GM19238 (cell line): ENCODE results near the gene COA7.
"Not testable (repeated sequence)": the region's sequence is repeated elsewhere in the genome, so short reads cannot be mapped to it uniquely, and the experiment has no call there.

Experiments
- DNase-seq: peaks from one replicate; pipeline ENCODE4 v3.0.0; 2011; ENCODE audit warnings: low spot score; ENCODE audit not compliant: insufficient read length

The COA7 gene

DNA sequence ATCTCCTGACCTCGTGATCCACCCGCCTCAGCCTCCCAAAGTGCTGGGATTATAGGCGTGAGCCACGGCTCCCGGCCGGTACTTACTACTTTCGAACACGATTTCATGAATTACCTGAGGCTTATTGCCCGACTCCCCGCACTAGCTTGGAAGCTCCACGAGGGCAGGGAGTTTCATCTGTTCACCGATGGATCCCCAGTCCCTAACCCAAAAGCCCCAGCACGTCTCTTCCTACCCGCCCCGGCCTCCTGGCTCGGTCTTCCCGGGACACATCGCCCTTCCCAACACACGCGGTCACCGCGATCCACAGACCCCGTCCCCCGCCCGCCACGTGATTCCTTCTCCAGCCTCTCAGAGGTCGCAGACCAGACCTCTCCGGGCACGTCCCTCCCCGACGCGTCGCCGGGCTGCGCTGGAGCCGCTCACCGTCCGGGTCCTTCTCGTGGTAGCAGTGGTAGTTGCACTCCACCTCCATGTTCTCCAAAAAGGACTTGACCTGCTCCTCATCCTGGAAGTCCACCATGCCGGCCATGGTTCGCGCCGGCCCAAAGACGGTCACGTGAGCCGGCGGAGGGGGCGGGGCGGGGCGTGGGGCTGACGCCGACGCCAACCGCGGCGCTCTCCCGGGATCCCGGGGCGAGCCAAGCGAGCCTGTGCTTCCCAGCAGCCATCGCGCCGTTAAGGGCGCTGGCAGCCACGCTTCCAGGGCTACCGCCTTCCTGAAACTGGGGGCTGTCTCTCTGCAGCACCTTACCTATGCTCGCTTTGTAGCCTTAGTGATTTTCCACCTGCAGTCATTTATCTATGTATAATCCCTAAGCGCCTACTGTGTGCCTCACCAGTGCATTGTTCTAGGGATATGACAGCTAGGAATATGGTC, at the start of gene COA7:
Gene COA7 (minus strand): TSS at position 553 of the 880 bp plus-strand sequence. CDS start 21 bp downstream, at position 532.
- peak; percentile 50 for DNase-seq

DNA sequence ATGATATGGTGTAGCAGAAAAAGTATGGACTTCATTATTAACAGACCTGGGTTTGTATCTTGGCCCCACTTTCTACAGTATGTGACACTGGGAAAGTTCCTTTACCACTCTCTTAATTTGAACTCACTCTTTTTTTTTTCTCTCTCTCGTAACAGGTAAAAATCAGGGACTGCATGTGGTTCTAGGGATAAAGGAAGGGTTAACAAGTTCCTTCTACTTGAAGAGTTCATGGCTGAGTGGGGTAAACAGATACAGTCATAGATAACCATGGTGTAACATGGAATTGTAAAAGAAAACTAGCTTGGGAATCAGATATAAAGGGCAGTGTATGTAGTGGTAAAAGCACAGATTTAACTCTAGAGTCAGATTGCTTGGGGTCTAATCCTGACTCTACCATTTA, 49.3 kb upstream of the COA7 start:
- no peak for DNase-seq

DNA sequence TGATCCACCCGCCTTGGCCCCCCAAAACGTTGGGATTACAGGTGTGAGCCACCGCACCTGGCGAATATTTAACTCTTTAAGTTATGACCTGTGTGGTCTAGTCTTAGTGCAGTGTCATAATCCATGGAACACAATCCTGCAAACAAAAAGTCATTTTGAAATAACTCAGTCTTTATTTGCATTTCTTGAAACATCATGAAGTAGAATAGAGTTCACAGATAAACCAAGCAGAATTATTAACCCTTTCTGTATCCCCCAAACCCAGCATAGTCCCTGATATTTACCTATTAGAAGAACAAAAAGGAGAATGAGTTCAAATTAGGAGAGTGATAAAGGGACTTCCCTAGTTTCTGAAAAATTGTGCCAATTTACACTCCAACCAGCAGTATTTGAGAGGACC, 48.0 kb upstream of the COA7 start:
- DNase-seq: no peak

DNA sequence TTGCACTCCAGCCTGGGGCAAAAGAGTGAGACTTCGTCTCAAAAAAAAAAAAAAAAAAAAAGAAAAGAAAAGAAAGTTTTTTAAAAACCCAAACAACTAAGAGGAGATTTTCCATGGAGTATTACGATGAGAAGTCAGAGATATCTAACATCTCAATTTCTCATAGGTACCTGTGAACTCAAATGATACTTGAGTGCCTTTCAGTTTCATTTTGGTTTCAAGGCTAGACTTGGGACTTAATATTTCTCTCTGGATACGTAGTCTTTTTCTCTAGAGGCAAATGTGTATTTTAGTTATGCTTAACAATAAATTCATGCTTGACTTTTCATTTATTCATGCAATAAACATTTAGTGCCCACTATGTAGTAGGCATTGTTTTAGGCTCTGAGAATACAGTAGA, 43.1 kb upstream of the COA7 start:
- no peak for DNase-seq

DNA sequence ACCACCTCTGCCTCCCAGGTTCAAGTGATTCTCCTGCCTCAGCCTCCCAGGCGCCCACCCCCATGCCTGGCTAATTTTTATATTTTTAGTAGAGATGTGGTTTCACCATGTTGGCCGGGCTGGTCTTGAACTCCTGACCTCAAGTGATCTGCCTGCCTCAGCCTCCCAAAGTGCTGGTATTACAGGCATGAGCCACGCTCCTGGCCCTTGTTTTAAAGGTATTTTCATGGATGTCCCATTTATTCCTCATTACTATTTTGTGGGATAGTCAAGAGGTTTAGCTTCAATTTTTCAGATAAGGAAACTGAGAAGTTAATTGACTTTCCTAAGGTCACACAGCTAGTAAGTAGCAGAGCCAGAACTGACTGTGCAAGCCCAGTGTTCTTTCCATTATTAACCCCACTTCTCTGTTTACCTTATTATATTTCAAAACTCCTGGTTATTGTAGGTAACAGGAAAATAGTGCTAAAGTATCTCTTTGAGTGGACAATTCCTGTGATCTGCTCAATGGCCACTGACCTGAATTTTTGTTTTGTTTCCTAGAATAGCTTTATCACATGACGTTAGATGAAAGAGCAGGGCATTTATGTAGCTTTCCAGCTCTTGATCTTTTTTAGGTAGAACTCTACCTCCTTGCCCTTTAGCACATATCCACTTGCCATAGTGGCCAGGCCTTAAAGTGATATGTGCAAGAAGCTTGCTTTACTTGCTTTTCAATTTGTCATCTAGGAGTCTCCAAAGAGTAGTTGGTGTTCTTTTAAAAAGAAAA, 41.7 kb upstream of the COA7 start:
- DNase-seq: no peak

DNA sequence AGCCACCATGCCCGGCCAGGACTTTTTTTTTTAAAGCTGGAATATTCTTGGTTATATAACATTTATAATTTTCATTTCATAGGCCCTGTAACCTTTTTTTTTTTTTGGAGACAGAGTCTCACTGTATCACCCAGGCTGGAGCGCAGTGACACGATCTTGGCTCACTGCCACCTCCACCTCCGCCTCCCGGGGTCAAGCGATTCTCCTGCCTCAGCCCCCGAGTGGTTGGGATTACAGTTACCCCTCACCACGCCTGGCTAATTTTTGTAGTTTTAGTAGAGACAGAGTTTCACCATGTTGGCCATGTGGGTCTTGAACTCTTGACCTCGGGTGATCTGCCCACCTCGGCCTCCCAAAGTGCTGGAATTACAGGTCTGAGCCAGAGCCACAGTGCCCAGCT, 40.7 kb upstream of the COA7 start:
- no peak for DNase-seq

DNA sequence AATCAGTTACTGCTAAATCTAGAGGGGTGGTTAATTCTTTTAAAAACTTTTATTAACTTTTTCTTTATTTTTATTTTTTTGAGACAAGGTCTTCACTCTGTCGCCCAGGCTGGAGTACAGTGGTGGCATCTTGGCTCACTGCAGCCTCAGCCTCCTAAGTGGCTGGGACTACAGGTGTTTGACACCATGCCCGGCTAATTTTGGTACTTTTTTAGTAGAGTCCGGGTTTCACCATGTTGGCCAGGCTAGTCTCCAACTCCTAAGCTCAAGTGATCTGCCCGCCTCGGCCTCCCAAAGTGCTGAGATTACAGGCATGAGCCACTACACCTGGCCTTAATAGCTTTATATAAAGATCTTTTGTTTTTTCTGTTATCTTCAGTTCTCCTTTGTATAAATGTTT, 40.0 kb upstream of the COA7 start:
- no peak for DNase-seq

DNA sequence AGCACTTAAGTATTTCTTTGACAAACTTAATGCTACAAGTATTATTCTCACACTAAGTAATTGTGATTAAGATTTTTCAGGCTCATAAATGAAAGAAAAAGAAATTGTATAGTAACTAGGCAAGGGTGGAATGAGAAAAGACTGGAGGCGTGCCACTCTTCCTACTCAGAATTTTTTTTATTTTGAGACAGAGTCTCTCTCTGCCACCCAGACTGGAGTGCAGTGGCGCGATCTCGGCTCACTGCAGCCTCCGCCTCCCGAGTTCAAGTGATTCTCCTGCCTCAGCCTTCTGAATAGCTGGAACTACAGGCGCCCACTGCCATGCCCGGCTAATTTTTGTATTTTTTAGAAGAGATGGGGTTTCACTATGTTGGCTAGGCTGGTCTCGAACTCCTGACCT, 37.2 kb upstream of the COA7 start:
- DNase-seq: not testable (repeated sequence)

DNA sequence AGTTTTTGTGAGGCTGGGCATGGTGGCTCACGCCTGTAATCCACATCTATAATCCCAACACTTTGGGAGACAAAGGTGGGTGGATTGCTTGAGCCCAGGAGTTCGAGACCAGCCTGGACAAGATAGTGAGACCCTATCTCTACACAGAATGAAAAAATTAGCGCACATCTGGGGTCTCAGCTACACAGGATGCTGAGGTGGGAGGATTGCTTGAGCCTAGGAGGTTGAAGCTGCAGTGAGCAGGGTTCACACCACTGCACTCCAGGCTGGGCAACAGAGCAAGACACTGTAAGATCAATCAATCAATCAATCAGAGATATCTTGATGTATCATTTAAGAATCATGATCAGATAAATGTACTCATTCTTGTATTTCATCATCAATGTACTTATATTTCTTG, 35.2 kb upstream of the COA7 start:
- DNase-seq: no peak

DNA sequence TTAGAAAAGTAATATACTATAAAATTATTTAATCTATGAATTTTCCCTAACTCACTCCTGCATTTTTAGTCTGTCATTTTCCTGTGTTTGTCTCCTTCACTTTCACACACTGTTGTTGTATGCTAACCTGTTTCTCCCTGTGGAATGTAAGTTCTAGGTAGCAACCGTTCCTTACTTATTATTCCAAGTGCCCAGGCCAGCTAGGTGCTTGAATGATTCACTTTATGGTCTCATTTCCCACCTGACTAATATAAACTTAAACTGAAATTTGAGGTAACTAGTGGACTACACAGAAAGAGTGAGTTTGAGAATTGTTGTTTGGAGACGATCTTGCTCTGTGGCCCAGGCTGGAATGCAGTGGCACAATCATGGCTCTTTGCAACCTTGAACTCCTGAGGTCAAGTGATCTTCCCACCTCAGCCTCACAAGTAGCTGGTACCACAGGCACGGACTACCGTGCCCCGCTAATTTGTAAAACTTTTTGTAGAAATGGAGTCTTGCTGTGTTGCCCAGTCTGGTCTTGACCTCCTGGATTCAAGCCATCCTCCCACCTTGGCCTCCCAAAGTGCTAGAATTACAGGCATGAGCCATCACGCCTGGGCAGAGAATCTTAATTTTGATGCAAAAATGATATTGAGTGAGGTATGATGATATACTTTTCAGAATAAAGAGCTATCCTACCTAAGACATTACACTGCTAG, 30.0 kb upstream of the COA7 start:
- no peak for DNase-seq

DNA sequence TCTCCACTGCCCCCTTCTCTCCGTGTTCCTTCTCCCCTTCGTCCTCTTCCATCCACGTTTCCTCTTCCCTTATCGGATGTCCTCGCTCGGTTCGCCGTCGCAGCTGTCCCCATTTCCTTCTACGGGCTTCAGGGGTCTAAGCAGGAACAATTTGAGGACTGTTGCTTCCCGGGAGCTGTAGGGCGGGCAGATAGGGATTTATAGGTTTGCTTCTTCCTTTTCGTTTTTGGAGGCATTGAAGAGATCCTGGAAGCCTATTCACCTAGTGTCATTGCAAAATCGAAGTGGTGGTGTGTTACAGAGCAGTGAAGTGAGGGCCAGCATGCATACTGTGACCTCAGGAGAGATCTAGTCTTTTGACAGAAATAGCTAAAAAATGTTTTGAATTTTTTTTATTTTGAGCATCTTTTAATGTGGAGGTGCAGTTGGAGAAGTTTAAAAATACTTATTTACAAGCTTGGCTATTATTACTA, 29.0 kb upstream of the COA7 start:
- DNase-seq: no peak

DNA sequence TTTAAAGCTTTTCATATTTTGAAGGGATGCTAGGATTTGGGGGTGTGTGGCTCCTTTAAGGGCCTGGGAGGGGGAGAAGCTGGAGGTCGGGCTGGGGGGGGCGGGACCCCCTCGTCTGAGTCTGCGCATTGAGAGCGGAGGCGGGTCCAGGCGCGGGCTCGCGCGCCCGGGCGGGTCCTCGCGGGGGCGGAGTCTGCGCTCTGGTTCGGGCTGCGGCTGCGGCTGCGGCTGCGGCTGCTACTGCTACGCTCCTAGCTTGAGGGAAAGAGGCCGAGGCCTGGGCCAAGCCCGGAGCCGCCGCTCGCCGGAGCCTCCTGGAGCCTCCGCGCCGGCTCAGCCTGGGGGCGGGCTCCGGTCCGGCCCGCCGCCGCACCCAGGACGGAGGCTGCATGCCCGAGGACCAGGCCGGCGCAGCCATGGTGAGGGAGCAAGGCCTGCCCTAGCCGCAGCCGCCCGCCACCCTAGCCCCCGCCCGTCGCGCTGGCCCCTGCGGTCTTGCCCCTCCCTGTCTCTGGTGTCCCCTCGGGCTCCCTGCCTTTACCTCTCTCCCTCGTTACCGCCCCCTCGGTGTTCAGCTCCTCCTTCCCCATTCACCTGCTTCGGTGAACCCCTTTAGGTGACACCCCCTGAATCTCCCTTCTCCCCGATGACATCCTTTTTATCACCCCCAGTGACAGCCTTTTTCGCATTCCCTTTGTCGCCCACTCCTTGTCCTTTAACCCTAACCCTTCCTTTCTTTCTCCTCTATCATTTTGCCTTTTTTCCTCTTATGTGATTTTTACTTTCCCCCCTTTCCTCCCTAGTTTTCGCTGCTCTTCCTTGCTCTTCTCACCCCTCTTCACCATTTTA, 28.3 kb upstream of the COA7 start, which contains the start of gene ZYG11B:
Gene ZYG11B (plus strand): TSS at position 189 of the 849 bp plus-strand sequence. CDS start 201 bp downstream, at position 390.
- peak; percentile 98 for DNase-seq

DNA sequence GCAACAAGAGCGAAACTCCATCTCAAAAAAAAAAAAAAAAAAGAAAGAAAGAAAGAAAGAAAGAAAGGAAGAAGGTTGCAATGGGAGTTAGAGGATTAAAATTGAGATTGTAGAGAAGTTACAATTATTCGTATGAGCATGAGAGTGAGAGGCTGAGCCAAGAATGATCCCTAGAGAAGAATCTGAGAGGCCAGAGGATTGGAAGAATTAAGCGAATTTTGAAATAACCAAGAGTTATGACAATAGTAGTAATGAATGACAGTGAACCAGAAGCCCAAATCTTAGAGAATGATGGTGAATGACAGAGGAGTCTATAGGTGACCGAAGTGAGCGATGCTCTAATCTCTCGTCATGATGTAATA, 27.7 kb upstream of the COA7 start:
- no peak for DNase-seq

DNA sequence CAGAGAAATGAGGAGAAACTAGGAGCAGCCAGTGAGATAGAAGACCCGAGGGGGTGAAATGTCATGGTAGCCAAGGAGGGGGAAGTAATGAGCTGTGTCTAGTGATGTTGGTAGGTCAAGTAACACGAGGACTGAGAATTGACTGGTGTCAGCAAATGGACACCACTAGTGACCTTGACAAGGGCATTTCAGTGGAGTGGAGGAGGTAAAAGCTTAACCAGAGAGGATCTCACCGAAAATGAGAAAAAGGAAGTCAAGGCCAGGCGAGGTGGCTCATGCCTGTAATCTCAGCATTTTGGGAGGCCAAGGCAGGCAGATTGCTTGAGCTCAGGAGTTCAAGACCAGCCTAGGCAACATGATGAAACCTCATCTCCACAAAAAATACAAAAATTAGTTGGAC, 25.1 kb upstream of the COA7 start:
- DNase-seq: no peak

DNA sequence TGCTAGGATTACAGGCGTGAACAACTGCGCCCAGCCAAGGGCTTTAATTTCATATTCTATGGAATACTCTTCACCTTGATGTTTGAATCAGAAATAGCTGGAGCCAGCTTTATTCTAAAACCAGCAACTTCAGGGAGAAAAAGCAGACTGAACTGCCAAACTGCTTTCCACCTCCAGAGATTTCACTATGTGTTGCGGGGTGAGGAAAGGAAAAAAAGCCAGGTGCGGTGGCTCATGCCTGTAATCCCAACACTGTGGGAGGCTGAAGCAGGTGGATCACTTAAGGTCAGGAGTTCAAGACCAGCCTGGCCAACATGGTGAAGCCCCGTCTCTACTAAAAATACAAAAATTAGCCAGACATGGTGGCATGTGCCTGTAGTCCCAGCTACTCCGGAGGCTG, 17.1 kb upstream of the COA7 start:
- DNase-seq: not testable (repeated sequence)

DNA sequence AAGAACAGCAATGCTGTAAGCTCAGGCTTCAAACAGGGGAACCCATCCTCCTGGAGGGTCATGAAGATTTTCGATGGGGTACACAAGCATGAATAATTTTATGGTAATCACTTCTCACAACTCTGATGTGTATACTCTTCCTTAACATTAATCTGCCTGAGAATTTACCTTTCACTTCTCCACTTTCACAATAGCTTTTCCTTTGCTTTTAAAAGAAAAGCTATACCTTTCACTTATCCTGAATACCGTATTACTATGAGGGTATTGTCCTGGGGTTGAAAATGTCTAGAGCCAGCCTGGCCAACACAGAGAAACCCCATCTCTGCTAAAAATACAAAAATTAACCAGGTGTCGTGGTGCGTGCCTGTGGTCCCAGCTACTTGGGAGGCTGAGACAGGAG, 15.4 kb upstream of the COA7 start:
- no peak for DNase-seq

DNA sequence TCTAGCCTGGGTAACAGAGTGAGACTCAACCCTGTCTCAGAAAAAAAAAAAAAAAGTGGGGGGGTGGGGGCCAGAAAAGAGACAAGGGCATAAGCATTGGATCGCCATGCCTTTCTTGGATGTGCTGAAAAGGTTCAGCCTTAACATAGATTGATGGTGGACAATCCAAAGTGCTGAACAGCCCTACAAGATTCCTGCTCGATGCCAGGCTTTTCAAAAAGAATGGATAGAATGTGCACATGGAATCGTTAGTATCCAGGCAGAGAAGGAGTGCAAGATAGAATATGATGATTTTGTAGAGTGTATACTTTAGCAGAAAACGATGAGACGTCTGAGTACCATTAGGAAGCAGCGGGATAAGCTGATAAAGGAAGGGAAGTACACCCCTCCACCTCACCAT, 10.9 kb upstream of the COA7 start:
- DNase-seq: no peak

DNA sequence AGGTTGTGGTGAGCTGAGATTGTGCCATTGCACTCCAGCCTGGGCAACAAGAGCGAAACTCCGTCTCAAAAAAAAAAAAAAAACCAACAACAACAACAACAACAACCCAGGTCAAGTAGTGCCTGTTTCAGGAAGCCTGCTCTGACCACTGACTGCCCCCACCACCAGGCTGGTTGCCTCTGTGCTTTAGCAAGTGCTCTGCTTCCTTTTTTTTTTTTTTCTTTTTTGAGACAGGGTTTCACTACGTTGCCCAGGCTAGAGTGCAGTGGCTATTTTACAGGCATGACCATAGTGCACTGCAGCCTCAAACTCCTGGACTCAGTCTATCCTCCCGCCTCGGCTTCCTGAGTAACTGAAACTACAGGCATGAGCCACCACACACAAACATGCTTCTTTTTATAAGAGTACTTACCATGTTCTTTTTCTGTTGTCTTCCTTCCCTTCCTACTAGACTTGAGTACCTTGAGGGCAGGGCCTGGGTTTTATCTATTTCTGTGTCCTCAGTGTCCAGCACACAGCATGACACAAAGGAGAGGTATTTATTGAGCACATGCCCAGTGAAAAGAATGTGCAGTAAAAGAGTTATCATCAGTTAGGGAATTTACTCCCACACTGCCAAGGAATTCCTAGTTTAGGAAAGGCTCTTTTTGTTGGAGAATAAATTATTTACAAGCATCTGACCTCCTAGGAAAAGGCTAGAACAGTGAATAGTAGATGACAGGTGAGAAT, 9.9 kb upstream of the COA7 start:
- no peak for DNase-seq

DNA sequence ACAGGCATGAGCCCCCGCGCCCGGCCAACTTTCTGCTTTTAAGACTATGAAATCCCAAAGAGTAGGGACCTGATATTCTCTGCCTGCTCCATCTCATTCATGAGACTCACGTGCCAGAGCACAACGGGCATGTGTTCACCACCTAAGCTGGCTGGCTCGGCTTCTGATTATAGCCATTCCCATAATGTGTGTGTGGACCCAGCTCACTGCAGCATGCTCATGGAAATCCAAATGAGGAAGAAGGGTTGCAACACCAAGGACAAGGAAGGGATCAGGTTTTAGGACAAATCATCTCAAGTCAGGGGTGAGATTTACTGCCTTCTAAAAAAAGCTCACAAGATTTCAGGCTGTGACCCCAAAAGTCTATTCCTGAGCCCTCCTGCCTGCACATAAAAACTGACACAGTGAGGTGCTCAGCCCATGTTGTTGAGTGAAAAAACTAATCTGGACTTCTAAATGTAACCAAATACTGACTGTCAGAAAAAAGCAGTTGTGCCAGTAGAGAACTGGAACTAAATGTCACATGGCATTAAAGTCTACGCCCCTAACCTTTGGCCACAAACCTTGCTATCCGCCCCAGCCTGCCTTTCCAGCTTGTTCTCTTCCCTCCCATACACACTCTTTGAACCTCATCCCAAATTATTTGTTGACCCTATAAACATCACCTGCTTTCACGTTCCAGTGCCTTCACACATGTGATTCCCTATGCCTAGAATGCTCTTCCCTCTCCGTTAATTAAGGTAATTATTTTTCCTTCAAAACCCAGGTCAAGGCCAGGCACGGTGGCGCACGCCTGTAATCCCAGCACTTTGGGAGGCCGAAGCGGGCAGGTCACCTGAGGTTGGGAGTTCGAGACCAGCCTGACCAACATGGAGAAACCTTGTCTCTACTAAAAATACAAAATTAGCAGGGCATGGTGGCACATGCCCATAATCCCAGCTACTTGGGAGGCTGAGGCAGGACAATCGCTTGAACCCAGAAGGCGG, 9.1 kb upstream of the COA7 start:
- DNase-seq: no peak
